Measurements from ENCODE around the gene RPS2.
"Not testable (repeated sequence)": the region's sequence is repeated elsewhere in the genome, so short reads cannot be mapped to it uniquely, and the experiment has no call there.

Gene RPS2

GRCh38 chr16:1941162-1942046 lies 23.2 kb downstream of the RPS2 start:
- DNase-seq (ENCODE audit: low spot score): no peak

GRCh38 chr16:1940273-1941161 lies 24.1 kb downstream of the RPS2 start:
- DNase-seq (ENCODE audit: low spot score): no peak

GRCh38 chr16:1939833-1940232 lies 24.8 kb downstream of the RPS2 start:
- DNase-seq (ENCODE audit: low spot score): not testable (repeated sequence)

- no peak for DNase-seq (ENCODE audit: low spot score)
Measured at GRCh38 chr16:1938910-1939309, 25.7 kb downstream of the RPS2 start.

GRCh38 chr16:1938316-1938715 lies 26.3 kb downstream of the RPS2 start:
- DNase-seq (ENCODE audit: low spot score): no peak

- DNase-seq (ENCODE audit: low spot score): no peak
Measured at GRCh38 chr16:1936945-1937479, 27.6 kb downstream of the RPS2 start.

- no peak for DNase-seq (ENCODE audit: low spot score)
Measured at GRCh38 chr16:1933097-1933661, 31.4 kb downstream of the RPS2 start.

GRCh38 chr16:1932050-1933028 lies 32.3 kb downstream of the RPS2 start:
- DNase-seq (ENCODE audit: low spot score): no peak

- no peak for DNase-seq (ENCODE audit: low spot score)
Measured at GRCh38 chr16:1930338-1930720, 34.3 kb downstream of the RPS2 start.

GRCh38 chr16:1929578-1930337 lies 34.9 kb downstream of the RPS2 start:
- DNase-seq (ENCODE audit: low spot score): peak; percentile 81

GRCh38 chr16:1929105-1929504 lies 35.5 kb downstream of the RPS2 start:
- DNase-seq (ENCODE audit: low spot score): no peak

GRCh38 chr16:1926271-1926670 lies 38.4 kb downstream of the RPS2 start:
- no peak for DNase-seq (ENCODE audit: low spot score)

GRCh38 chr16:1924095-1924494 lies 40.5 kb downstream of the RPS2 start:
- DNase-seq (ENCODE audit: low spot score): no peak

GRCh38 chr16:1923299-1924034 lies 41.2 kb downstream of the RPS2 start:
- no peak for DNase-seq (ENCODE audit: low spot score)

- DNase-seq (ENCODE audit: low spot score): no peak
Measured at GRCh38 chr16:1922357-1922756, 42.3 kb downstream of the RPS2 start.

GRCh38 chr16:1920727-1921171 lies 43.9 kb downstream of the RPS2 start:
- no peak for DNase-seq (ENCODE audit: low spot score)

GRCh38 chr16:1920122-1920521 lies 44.5 kb downstream of the RPS2 start:
- DNase-seq (ENCODE audit: low spot score): not testable (repeated sequence)

GRCh38 chr16:1919327-1919998 lies 45.2 kb downstream of the RPS2 start:
- no peak for DNase-seq (ENCODE audit: low spot score)

Measured in COLO829 (cell line).